IgD-negative memory B cell (primary cell): ENCODE results near the gene NOXA1. TPM values are rescaled to one million over a fixed set of nuclear protein-coding genes. Genes with fewer than 3 reads are reported as not detected.
"Not testable (repeated sequence)": the region's sequence is repeated elsewhere in the genome, so short reads cannot be mapped to it uniquely, and the experiment has no call there.

Experiments used
- H3K27ac Mint-ChIP-seq, 3 donors: one replicate each; pipeline ENCODE4 v1.8.0; 2020 to 2022; ENCODE audit warnings: mild to moderate bottlenecking in 3 of 3, mixed read lengths in 3 of 3, moderate library complexity in 1 of 3
- H3K27me3 Mint-ChIP-seq: one replicate; pipeline ENCODE4 v1.8.0; 2021; ENCODE audit warnings: mixed read lengths
- H3K36me3 Mint-ChIP-seq: one replicate; pipeline ENCODE4 v1.8.0; 2020; ENCODE audit warnings: mild to moderate bottlenecking, mixed read lengths
- H3K4me1 Mint-ChIP-seq, 3 donors: one replicate each; pipeline ENCODE4 v1.8.0; 2020 to 2022; ENCODE audit warnings: mixed read lengths in 3 of 3, mild to moderate bottlenecking in 1 of 3
- H3K4me3 Mint-ChIP-seq, 4 donors: one replicate each; pipeline ENCODE4 v1.8.0; 2020 to 2022; ENCODE audit warnings: mild to moderate bottlenecking in 4 of 4, mixed read lengths in 4 of 4, moderate library complexity in 3 of 4
- H3K9me3 Mint-ChIP-seq, 3 donors: one replicate each; pipeline ENCODE4 v1.8.0; 2020 to 2021; ENCODE audit warnings: mixed read lengths in 3 of 3, mild to moderate bottlenecking in 1 of 3
- polyA plus RNA-seq: library from polyadenylated mRNA; unstranded; fragments of 300-500 nt; fragmentation: Illumina TruSeq; gene quantifications from one replicate; pipeline ENCODE4 v1.2.3, GENCODE V29; 2021

Gene NOXA1
- polyA plus RNA-seq, 1 donor from 2014 or later, result 1.4 TPM

- Mint-ChIP-seq H3K27me3 (peaks cover 3% of the 10 kb centered on the region), H3K36me3 (peaks cover 4% of the 10 kb centered on the region), H3K9me3 (no peaks in the 10 kb centered on the region), H3K4me3 (peak overlapping the region in 2 of 4 donors; percentile 45 to 75), H3K4me1 (peaks cover under 1 to 5% (median 3%) of the 10 kb centered on the region in 3 donors), H3K27ac (peak overlapping the region in 1 of 3 donors; percentile 16)
Measured at GRCh38 chr9:137407590-137408300, 15.4 kb upstream of the NOXA1 start.

GRCh38 chr9:137408651-137409405, 14.4 kb upstream of the NOXA1 start:
- Mint-ChIP-seq H3K4me1 (peaks cover 0 to 5% (median 5%) of the 10 kb centered on the region in 3 donors), H3K9me3 (no peaks in the 10 kb centered on the region), H3K27ac (no peak overlapping the region), H3K27me3 (peaks cover 3% of the 10 kb centered on the region), H3K4me3 (no peak overlapping the region), H3K36me3 (peaks cover 3% of the 10 kb centered on the region)

DNA sequence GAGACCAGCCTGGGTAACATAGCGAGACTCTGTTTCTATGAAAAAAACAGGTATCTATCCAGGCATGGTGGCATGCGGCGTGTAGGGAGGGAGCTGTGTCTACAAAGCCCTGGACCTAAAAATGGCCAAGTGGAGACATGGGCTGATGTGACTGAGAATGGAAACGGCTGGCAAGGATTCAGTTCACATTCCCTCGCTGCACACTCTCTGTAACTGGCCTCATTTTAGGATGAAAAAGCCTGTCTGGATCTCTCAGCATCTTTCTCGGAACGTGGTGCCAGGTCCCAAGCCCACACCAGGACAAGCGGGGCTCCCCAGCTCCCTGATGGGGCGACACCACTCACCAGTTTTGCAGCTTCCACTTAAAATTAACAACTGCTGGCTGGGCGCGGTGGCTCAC, 13.7 kb upstream of the NOXA1 start:
- H3K36me3 Mint-ChIP-seq, result peaks cover 3% of the 10 kb centered on the region
- peaks cover 3% of the 10 kb centered on the region for H3K27me3 Mint-ChIP-seq
- no peaks in the 10 kb centered on the region for H3K9me3 Mint-ChIP-seq
- H3K27ac Mint-ChIP-seq, result no peak overlapping the region
- H3K4me3 Mint-ChIP-seq, result no peak overlapping the region
- peaks cover 0 to 8% (median 7%) of the 10 kb centered on the region in 3 donors for H3K4me1 Mint-ChIP-seq

DNA sequence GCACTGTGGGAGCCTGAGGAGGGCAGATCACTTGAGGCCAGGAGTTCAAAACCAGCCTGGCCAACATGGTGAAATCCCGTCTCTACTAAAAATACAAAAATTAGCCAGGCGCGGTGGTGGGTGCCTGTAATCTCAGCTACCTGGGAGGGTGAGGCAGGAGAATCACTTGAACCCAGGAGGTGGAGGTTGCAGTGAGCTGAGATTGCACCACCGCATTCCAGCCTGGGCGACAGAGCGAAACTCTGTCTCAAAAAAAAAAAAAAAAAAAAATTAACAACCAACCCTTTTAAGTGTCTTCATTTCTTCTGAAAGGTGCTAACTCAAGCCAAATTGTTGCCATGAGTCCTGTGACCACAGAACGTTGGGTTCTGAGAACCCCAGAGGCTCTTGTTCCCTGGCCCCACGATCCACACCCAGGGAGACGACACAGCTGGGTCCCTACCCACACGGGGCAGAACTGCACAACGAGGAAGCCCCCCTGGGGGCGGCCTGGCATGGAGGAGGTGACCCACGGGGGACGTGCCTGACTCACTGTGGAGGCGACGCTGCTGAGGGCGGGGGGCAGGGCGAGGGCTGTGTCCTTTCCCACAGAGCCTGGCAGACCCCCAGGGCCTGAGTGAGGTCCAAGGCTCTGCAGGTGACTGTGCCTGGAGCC, 12.8 kb upstream of the NOXA1 start:
- not testable (repeated sequence) for H3K27me3 Mint-ChIP-seq, H3K27ac Mint-ChIP-seq, H3K36me3 Mint-ChIP-seq, H3K4me3 Mint-ChIP-seq, H3K4me1 Mint-ChIP-seq, H3K9me3 Mint-ChIP-seq

DNA sequence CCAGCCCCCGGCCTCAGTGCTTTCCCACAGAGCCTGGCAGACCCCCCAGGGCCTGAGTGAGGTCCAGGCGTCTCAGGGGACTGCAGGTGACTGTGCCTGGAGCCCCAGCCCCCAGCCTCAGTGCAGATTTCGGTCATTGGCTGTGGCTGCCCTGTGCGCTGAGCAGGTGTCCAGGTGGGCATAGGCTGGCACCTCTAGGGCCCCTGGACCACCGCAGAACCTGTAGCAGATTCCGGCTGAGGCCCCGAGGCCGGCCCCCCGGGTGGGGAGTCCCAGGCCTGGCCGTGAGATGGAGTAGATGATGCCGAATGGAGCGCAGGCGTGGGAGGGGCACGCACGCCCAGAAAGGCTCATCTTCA, 12.3 kb upstream of the NOXA1 start:
- Mint-ChIP-seq H3K4me3 (no peak overlapping the region), H3K27me3 (peaks cover 3% of the 10 kb centered on the region), H3K4me1 (peaks cover 0 to 8% (median 5%) of the 10 kb centered on the region in 3 donors), H3K36me3 (peaks cover 5% of the 10 kb centered on the region), H3K27ac (no peak overlapping the region), H3K9me3 (no peaks in the 10 kb centered on the region)

DNA sequence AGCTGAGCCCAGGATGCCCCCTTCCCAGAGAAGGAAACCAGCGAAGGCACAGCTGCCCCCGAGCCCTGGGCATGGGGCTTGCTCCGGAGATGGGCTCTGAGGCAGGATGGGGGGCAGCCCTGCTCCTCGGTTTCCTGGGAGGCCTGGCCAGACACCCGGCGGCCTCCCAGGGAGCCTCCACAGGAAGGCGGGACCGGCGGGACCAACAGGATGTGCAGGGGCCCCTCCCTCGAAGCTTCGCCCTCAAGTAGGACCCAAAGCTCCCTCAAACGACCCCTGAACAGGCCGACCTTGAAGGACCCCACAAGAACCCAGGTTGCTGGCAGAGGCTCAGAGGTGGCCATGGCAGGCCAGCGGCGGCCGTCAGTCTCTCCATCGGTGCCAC, 11.9 kb upstream of the NOXA1 start:
- Mint-ChIP-seq H3K9me3 (no peaks in the 10 kb centered on the region), H3K27me3 (peaks cover 3% of the 10 kb centered on the region), H3K4me1 (peaks cover 0 to 8% (median 5%) of the 10 kb centered on the region in 3 donors), H3K4me3 (no peak overlapping the region), H3K36me3 (peaks cover 5% of the 10 kb centered on the region), H3K27ac (no peak overlapping the region)

- H3K9me3 Mint-ChIP-seq, result no peaks in the 10 kb centered on the region
- H3K36me3 Mint-ChIP-seq, result peaks cover 5% of the 10 kb centered on the region
- peaks cover 0 to 8% (median 5%) of the 10 kb centered on the region in 3 donors for H3K4me1 Mint-ChIP-seq
- H3K27me3 Mint-ChIP-seq, result peaks cover 3% of the 10 kb centered on the region
- H3K27ac Mint-ChIP-seq, result no peak overlapping the region
- peak overlapping the region in 1 of 4 donors; percentile 54 for H3K4me3 Mint-ChIP-seq
Measured at GRCh38 chr9:137411645-137412380, 11.4 kb upstream of the NOXA1 start.

- H3K27me3 Mint-ChIP-seq, result peaks cover 3% of the 10 kb centered on the region
- H3K36me3 Mint-ChIP-seq, result peaks cover 5% of the 10 kb centered on the region
- H3K4me3 Mint-ChIP-seq, result peak overlapping the region in 1 of 4 donors; percentile 54
- peaks cover 0 to 8% (median 5%) of the 10 kb centered on the region in 3 donors for H3K4me1 Mint-ChIP-seq
- no peaks in the 10 kb centered on the region for H3K9me3 Mint-ChIP-seq
- no peak overlapping the region for H3K27ac Mint-ChIP-seq
Measured at GRCh38 chr9:137412431-137412830, 10.8 kb upstream of the NOXA1 start.

DNA sequence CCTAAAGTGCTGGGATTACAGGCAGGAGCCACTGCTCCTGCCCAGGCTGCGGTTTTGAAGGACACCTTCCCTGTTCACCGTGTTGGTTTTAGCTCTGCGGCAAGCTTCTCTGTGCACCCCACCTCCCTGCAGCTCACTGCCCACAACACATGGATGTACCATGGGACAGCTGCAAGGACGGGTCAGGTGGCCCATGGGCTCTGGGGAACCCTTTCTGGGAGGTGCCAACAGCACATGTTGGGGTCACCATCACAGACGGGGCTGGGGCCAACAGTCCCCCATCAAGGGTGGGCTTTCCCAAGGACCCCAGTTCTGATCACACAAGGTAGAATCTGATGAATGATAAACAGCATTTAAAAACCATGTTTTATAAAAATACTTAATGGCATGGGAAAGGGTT, 7.7 kb upstream of the NOXA1 start:
- H3K4me1 Mint-ChIP-seq, result peaks cover 0 to 6% (median 3%) of the 10 kb centered on the region in 3 donors
- no peaks in the 10 kb centered on the region for H3K9me3 Mint-ChIP-seq
- H3K27ac Mint-ChIP-seq, result no peak overlapping the region
- H3K36me3 Mint-ChIP-seq, result peaks cover 2% of the 10 kb centered on the region
- no peaks in the 10 kb centered on the region for H3K27me3 Mint-ChIP-seq
- H3K4me3 Mint-ChIP-seq, result peak overlapping the region in 1 of 4 donors; percentile 50

DNA sequence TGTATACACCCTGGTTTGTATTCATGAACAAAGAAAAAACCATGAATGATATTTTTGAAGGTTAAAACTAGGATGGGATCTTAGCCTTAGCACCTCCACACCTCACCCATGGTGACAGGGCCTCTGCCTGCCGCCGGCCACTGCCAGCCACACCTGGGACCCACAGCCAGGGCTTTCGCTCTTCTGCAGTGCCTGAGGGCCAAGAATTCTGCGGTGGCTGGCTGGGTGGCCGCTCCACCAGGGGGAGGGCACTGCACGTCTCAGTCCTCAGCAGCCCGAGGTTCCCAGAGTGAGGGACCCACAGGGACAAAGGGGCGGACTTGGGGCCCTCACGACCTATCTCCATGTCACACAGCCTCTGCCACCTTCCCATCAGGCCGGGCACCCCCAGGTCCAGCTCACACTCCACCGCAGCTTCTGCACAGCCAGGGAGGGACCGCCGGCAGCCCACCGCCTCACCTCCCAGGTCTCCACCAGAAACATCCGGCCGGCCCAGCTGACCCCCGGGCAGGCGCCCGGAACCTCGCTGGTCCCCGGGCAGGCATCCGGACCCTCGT, 7.1 kb upstream of the NOXA1 start:
- no peaks in the 10 kb centered on the region for H3K9me3 Mint-ChIP-seq
- no peak overlapping the region for H3K27ac Mint-ChIP-seq
- no peaks in the 10 kb centered on the region for H3K27me3 Mint-ChIP-seq
- peaks cover 0 to 5% (median 3%) of the 10 kb centered on the region in 3 donors for H3K4me1 Mint-ChIP-seq
- H3K36me3 Mint-ChIP-seq, result peaks cover 2% of the 10 kb centered on the region
- H3K4me3 Mint-ChIP-seq, result peak overlapping the region in 1 of 4 donors; percentile 50

GRCh38 chr9:137416563-137417151, 6.5 kb upstream of the NOXA1 start:
- Mint-ChIP-seq H3K27ac (no peak overlapping the region), H3K36me3 (peaks cover 2% of the 10 kb centered on the region), H3K4me3 (peak overlapping the region in 1 of 4 donors; percentile 32), H3K27me3 (no peaks in the 10 kb centered on the region), H3K4me1 (peaks cover 0 to 5% (median 3%) of the 10 kb centered on the region in 3 donors), H3K9me3 (no peaks in the 10 kb centered on the region)

GRCh38 chr9:137417161-137418021, 5.8 kb upstream of the NOXA1 start:
- no peaks in the 10 kb centered on the region for H3K27me3 Mint-ChIP-seq
- H3K4me1 Mint-ChIP-seq, result peaks cover 3 to 10% (median 5%) of the 10 kb centered on the region in 3 donors
- peaks cover 2% of the 10 kb centered on the region for H3K36me3 Mint-ChIP-seq
- no peaks in the 10 kb centered on the region for H3K9me3 Mint-ChIP-seq
- H3K27ac Mint-ChIP-seq, result no peak overlapping the region
- H3K4me3 Mint-ChIP-seq, result peak overlapping the region; percentile 32 to 83 (median 68)

- H3K27ac Mint-ChIP-seq, result peak overlapping the region in 2 of 3 donors; percentile 19 to 59
- no peaks in the 10 kb centered on the region for H3K27me3 Mint-ChIP-seq
- H3K36me3 Mint-ChIP-seq, result no peaks in the 10 kb centered on the region
- H3K4me1 Mint-ChIP-seq, result peaks cover 5 to 15% (median 12%) of the 10 kb centered on the region in 3 donors
- H3K9me3 Mint-ChIP-seq, result no peaks in the 10 kb centered on the region
- peak overlapping the region; percentile 61 to 89 (median 80) for H3K4me3 Mint-ChIP-seq
Measured at GRCh38 chr9:137421838-137422603, 1.2 kb upstream of the NOXA1 start.
